IMR-90 (cell line): Measurements from ENCODE around the gene HAP1. TPM values are rescaled to one million over a fixed set of nuclear protein-coding genes. Genes with fewer than 3 reads are reported as not detected.

Experiments used
- ATAC-seq: fragments of 200-7000 bp; cut with Tn5 transposase; 2 replicates; pipeline ENCODE4 v1.9.1; 2020; ENCODE audit warnings: low read depth, mild to moderate bottlenecking, moderate library complexity
- BruUV-seq: library from RNA; stranded (reverse); fragments of 400-500 nt; replicated peaks from 2 replicates; lab custom pipeline; 2021; lab: Mats Ljungman, UMichigan
- CTCF ChIA-PET: fragments of 300-600 bp; formaldehyde crosslinking; extraction: SDS; loops from one replicate; lab custom pipeline; 2021; ENCODE audit warnings: antibody characterized with exemption; lab: Yijun Ruan, JAX
- POLR2A ChIA-PET: fragments of 300-600 bp; sonication (Branson Sonifier 250); formaldehyde crosslinking; loops from one replicate; lab custom pipeline; 2022; ENCODE audit warnings: antibody characterized with exemption; ENCODE audit not compliant: unreplicated experiment; lab: Charles Lee
- DNase-seq: peaks from one replicate; pipeline ENCODE4 v3.0.0; 2013
- H2AFZ ChIP-seq: replicated peaks from 2 replicates; pipeline ENCODE3; 2013; ENCODE audit warnings: low read length, mild to moderate bottlenecking; ENCODE audit not compliant: poor library complexity
- H2AK5ac ChIP-seq: 2 replicates; pipeline ENCODE4 v1.6.1; 2013; ENCODE audit warnings: low read depth, low read length, inconsistent platforms
- H2AK9ac ChIP-seq: replicated peaks from 2 replicates; pipeline ENCODE3; 2013; ENCODE audit warnings: mild to moderate bottlenecking, low read depth, low read length, moderate library complexity; ENCODE audit not compliant: poor library complexity
- H2BK120ac ChIP-seq: 2 replicates; pipeline ENCODE4 v1.6.1; 2013; ENCODE audit warnings: low read depth, low read length, inconsistent platforms
- H2BK15ac ChIP-seq: 3 replicates; pipeline ENCODE4 v1.6.1; 2013; ENCODE audit warnings: low read depth, low read length, inconsistent platforms
- H2BK20ac ChIP-seq: 2 replicates; pipeline ENCODE4 v1.6.1; 2013; ENCODE audit warnings: low read depth, mild to moderate bottlenecking, inconsistent platforms, low read length, moderate library complexity
- H2BK5ac ChIP-seq: 2 replicates; pipeline ENCODE4 v1.6.1; 2013; ENCODE audit warnings: mild to moderate bottlenecking, low read depth, low read length, inconsistent platforms; ENCODE audit not compliant: poor library complexity, severe bottlenecking
- H3K14ac ChIP-seq: replicated peaks from 2 replicates; pipeline ENCODE4 v1.6.1; 2013; ENCODE audit warnings: low read depth, low read length, inconsistent platforms
- H3K18ac ChIP-seq: 2 replicates; pipeline ENCODE4 v1.6.1; 2013; ENCODE audit warnings: low read depth, low read length, control low read depth
- H3K23ac ChIP-seq: 2 replicates; pipeline ENCODE4 v1.6.1; 2013; ENCODE audit warnings: low read depth, low read length, inconsistent platforms
- H3K27ac ChIP-seq: 2 replicates; pipeline ENCODE4 v1.5.1; 2013; ENCODE audit warnings: mild to moderate bottlenecking, control low read depth, low read length; ENCODE audit not compliant: insufficient read depth
- H3K27me3 ChIP-seq: 2 replicates; pipeline ENCODE4 v1.6.1; 2013; ENCODE audit warnings: low read length; ENCODE audit not compliant: control insufficient read depth, insufficient read depth
- H3K36me3 ChIP-seq: 2 replicates; pipeline ENCODE4 v1.6.1; 2013; ENCODE audit warnings: low read length, mixed read lengths; ENCODE audit not compliant: control insufficient read depth, insufficient read depth
- H3K4ac ChIP-seq: 2 replicates; pipeline ENCODE4 v1.6.1; 2013; ENCODE audit warnings: low read depth, low read length, inconsistent platforms
- H3K4me1 ChIP-seq: 2 replicates; pipeline ENCODE4 v1.6.1; 2013; ENCODE audit warnings: low read length, mixed read lengths; ENCODE audit not compliant: control insufficient read depth, insufficient read depth
- H3K4me2 ChIP-seq: 2 replicates; pipeline ENCODE4 v1.6.1; 2013; ENCODE audit warnings: low read depth, mild to moderate bottlenecking, control low read depth, low read length, moderate library complexity
- H3K4me3 ChIP-seq: 2 replicates; pipeline ENCODE4 v1.5.1; 2013; ENCODE audit warnings: low read depth, mild to moderate bottlenecking, control low read depth, low read length, moderate library complexity; ENCODE audit not compliant: insufficient read depth
- H3K56ac ChIP-seq: 2 replicates; pipeline ENCODE4 v1.6.1; 2013; ENCODE audit warnings: low read length, inconsistent platforms; ENCODE audit not compliant: insufficient read depth; ENCODE audit errors: extremely low read depth
- H3K79me1 ChIP-seq, 2 experiments: 2 replicates each; pipeline ENCODE4 v1.6.1; 2013; ENCODE audit warnings: low read length in 2 of 2, inconsistent platforms in 1 of 2, low read depth in 1 of 2
- H3K9ac ChIP-seq: 2 replicates; pipeline ENCODE4 v1.6.1; 2013; ENCODE audit warnings: low read depth, low read length, control low read depth
- H3K9me1 ChIP-seq: 2 replicates; pipeline ENCODE4 v1.6.1; 2013; ENCODE audit warnings: low read length, inconsistent platforms; ENCODE audit not compliant: insufficient read depth
- H3K9me3 ChIP-seq: 2 replicates; pipeline ENCODE4 v1.6.1; 2013; ENCODE audit warnings: low read length; ENCODE audit not compliant: control insufficient read depth, insufficient read depth
- H4K20me1 ChIP-seq: 2 replicates; pipeline ENCODE4 v1.6.1; 2013; ENCODE audit warnings: low read length, inconsistent platforms; ENCODE audit not compliant: insufficient read depth
- H4K5ac ChIP-seq: 2 replicates; pipeline ENCODE4 v1.6.1; 2013; ENCODE audit warnings: mild to moderate bottlenecking, low read depth, low read length, control low read depth
- H4K8ac ChIP-seq, 2 experiments: 2 replicates each; pipeline ENCODE4 v1.6.1; 2013; ENCODE audit warnings: low read depth in 2 of 2, low read length in 2 of 2, control low read depth in 1 of 2, inconsistent platforms in 1 of 2
- H4K91ac ChIP-seq: 2 replicates; pipeline ENCODE4 v1.6.1; 2013; ENCODE audit warnings: low read depth, low read length, inconsistent platforms; ENCODE audit not compliant: insufficient read depth
- MAFK ChIP-seq: IDR thresholded peaks from 2 replicates; pipeline ENCODE4 v1.6.1; 2012; ENCODE audit warnings: low read depth, low read length, improper control_type of control experiment
- MAZ ChIP-seq: IDR thresholded peaks from 2 replicates; pipeline ENCODE4 v1.6.1; 2012; ENCODE audit warnings: low read depth, mild to moderate bottlenecking, low read length, improper control_type of control experiment, moderate library complexity, borderline replicate concordance
- NFE2L2 ChIP-seq: fragments of 150-350 bp; IDR thresholded peaks from 2 replicates; pipeline ENCODE4 v1.6.1; 2016; ENCODE audit warnings: low read depth, mild to moderate bottlenecking, low read length
- RAD21 ChIP-seq: IDR thresholded peaks from 2 replicates; pipeline ENCODE4 v1.6.1; 2012; ENCODE audit warnings: low read length, improper control_type of control experiment
- RCOR1 ChIP-seq: IDR thresholded peaks from 2 replicates; pipeline ENCODE4 v1.6.1; 2012; ENCODE audit warnings: mild to moderate bottlenecking, low read length, improper control_type of control experiment; ENCODE audit not compliant: insufficient replicate concordance
- RFX5 ChIP-seq: IDR thresholded peaks from 2 replicates; pipeline ENCODE4 v1.8.0; 2012; ENCODE audit warnings: low read depth, mild to moderate bottlenecking, low read length, moderate library complexity
- SMC3 ChIP-seq: fragments of 150-350 bp; IDR thresholded peaks from 2 replicates; pipeline ENCODE4 v1.6.1; 2016; ENCODE audit warnings: low read depth, mild to moderate bottlenecking, antibody characterized with exemption, low read length, moderate library complexity
- WGBS, 2 experiments: methylation state at CpG; one replicate each; pipeline versions ENCODE4 v1.1.5 to v1.1.7; 2013; ENCODE audit warnings: missing lambda C conversion rate in 2 of 2; ENCODE audit not compliant: insufficient read length in 1 of 2; ENCODE audit errors: extremely low coverage in 2 of 2; 5-methylcytosine and 5-hydroxymethylcytosine counted together
- dilution Hi-C: fragments of 300-500 bp; cut with HindIII; formaldehyde crosslinking; loops from one replicate; pipeline ENCODE4 v1.14.3; 2018; ENCODE audit warnings: low sequenced_read_pairs; ENCODE audit not compliant: unreplicated experiment
- in situ Hi-C: fragments of 300-500 bp; cut with MboI; formaldehyde crosslinking; loops from 3 replicates; pipeline ENCODE4 v1.14.3; 2019; ENCODE audit warnings: low sequenced_read_pairs, inconsistent platforms, mixed read lengths
- intact Hi-C: fragments of 100-400 bp; cut with micrococcal nuclease; formaldehyde crosslinking; loops from 2 replicates; pipeline ENCODE4 v1.10.0; 2022
- polyA plus RNA-seq, 3 experiments: library from polyadenylated mRNA; depleted of rRNA; stranded (reverse); fragments of >200 nt; gene quantifications; 2 replicates each; pipeline ENCODE4 v1.2.3, GENCODE V29; 2012; ENCODE audit warnings: low replicate concordance in 1 of 3
- total RNA-seq: library from RNA; depleted of rRNA; stranded (reverse); fragments of >200 nt; gene quantifications from 2 replicates; pipeline ENCODE4 v1.2.3, GENCODE V29; 2012
- TF ChIP-seq, protein P1 (sequence below): fragments of 150-350 bp; IDR thresholded peaks from 2 replicates; pipeline ENCODE4 v1.6.1; 2016; ENCODE audit warnings: low read depth, mild to moderate bottlenecking, low read length, moderate library complexity, borderline replicate concordance
- TF ChIP-seq, protein P2 (sequence below): conservative IDR thresholded peaks from 2 replicates; pipeline ENCODE4 v1.5.1; 2012; ENCODE audit warnings: mild to moderate bottlenecking, low read depth, low read length, improper control_type of control experiment
- TF ChIP-seq, protein P3 (sequence below): fragments of 150-350 bp; IDR thresholded peaks from 2 replicates; pipeline ENCODE4 v1.6.1; 2017; ENCODE audit warnings: mild to moderate bottlenecking, antibody characterized with exemption, low read length, low read depth

HAP1 gene
- total and polyA plus RNA-seq, 2 of the 4 experiments (the other 2 are of a cell fraction), result under 0.01 to 0.09 TPM

DNA sequence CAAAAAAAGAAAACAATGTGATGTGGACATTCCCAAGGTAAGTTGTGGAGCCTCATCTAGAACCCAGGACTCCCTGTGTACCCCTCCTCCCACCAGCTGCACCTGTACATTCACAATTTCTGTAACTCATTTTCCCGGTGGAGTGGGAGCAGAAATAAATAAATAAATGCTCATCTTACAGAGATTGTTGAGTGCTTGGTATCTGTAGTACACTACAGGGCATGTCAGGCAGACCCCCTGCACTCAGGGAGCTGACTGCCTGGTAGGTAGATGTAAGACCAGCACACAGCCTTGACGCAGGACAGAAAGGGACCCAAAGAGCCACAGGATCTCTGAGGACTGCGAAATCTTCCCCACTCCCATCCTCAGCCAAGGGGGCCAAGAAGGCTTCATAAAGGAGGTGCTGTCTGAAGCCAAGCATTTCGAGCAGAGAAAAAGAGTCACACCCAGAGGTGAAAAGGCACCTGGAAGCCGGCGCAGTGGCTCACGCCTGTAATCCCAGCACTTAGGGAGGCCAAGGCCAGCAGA lies 39.2 kb downstream of the HAP1 start:
- H3K23ac ChIP-seq, result no peak overlapping the region
- BruUV-seq, result no TSS peak
- H2AK9ac ChIP-seq, result peak overlapping the region; percentile 38
- no peak overlapping the region for H2BK20ac ChIP-seq
- no peak overlapping the region for H4K5ac ChIP-seq
- TF ChIP-seq MAZ, result no peak
- no peak for TF ChIP-seq RFX5
- TF ChIP-seq, protein P1, sequence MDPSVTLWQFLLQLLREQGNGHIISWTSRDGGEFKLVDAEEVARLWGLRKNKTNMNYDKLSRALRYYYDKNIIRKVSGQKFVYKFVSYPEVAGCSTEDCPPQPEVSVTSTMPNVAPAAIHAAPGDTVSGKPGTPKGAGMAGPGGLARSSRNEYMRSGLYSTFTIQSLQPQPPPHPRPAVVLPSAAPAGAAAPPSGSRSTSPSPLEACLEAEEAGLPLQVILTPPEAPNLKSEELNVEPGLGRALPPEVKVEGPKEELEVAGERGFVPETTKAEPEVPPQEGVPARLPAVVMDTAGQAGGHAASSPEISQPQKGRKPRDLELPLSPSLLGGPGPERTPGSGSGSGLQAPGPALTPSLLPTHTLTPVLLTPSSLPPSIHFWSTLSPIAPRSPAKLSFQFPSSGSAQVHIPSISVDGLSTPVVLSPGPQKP, result no peak
- no peak for TF ChIP-seq RAD21
- TF ChIP-seq NFE2L2, result no peak
- TF ChIP-seq RCOR1, result no peak
- TF ChIP-seq, protein P2, sequence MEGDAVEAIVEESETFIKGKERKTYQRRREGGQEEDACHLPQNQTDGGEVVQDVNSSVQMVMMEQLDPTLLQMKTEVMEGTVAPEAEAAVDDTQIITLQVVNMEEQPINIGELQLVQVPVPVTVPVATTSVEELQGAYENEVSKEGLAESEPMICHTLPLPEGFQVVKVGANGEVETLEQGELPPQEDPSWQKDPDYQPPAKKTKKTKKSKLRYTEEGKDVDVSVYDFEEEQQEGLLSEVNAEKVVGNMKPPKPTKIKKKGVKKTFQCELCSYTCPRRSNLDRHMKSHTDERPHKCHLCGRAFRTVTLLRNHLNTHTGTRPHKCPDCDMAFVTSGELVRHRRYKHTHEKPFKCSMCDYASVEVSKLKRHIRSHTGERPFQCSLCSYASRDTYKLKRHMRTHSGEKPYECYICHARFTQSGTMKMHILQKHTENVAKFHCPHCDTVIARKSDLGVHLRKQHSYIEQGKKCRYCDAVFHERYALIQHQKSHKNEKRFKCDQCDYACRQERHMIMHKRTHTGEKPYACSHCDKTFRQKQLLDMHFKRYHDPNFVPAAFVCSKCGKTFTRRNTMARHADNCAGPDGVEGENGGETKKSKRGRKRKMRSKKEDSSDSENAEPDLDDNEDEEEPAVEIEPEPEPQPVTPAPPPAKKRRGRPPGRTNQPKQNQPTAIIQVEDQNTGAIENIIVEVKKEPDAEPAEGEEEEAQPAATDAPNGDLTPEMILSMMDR, result no peak
- TF ChIP-seq, protein P3, sequence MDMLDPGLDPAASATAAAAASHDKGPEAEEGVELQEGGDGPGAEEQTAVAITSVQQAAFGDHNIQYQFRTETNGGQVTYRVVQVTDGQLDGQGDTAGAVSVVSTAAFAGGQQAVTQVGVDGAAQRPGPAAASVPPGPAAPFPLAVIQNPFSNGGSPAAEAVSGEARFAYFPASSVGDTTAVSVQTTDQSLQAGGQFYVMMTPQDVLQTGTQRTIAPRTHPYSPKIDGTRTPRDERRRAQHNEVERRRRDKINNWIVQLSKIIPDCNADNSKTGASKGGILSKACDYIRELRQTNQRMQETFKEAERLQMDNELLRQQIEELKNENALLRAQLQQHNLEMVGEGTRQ, result no peak
- no peak for TF ChIP-seq MAFK
- TF ChIP-seq SMC3, result no peak
- H3K4me3 ChIP-seq, result no peak overlapping the region
- no peak overlapping the region for H4K8ac ChIP-seq
- H3K14ac ChIP-seq, result no peak overlapping the region
- H3K4me1 ChIP-seq, result peaks cover 7% of the 10 kb centered on the region; the same call in 1 of the 2 replicates
- no peak overlapping the region for H2BK5ac ChIP-seq
- no peak overlapping the region for H2BK120ac ChIP-seq
- peaks cover 17 to 37% of the 10 kb centered on the region in 2 experiments for H3K79me1 ChIP-seq
- H3K27ac ChIP-seq, result no peak overlapping the region
- no peak overlapping the region for H3K56ac ChIP-seq
- H4K91ac ChIP-seq, result no peak overlapping the region
- no peak overlapping the region for H2BK15ac ChIP-seq
- intact Hi-C loops, result no loop called here
- dilution Hi-C loops, result no loop called here
- H4K20me1 ChIP-seq, result peaks cover 60% of the 10 kb centered on the region
- POLR2A ChIA-PET, result no interaction called here
- H3K27me3 ChIP-seq, result no peaks in the 10 kb centered on the region
- H3K9ac ChIP-seq, result no peak overlapping the region
- no CpG with 5 or more reads among the region's 7 CpGs for WGBS, 2 experiments
- DNase-seq (peak; percentile 22), ATAC-seq (no peak)
- peaks cover 23% of the 10 kb centered on the region for H3K9me1 ChIP-seq
- H3K18ac ChIP-seq, result no peak overlapping the region
- H2AK5ac ChIP-seq, result peak overlapping the region; percentile 64; the same call in 1 of the 2 replicates
- no peaks in the 10 kb centered on the region for H3K9me3 ChIP-seq
- no peak overlapping the region for H3K4ac ChIP-seq
- H3K4me2 ChIP-seq, result no peak overlapping the region
- CTCF ChIA-PET, result interaction anchor here (1.1 to 1.3 kb wide), 2 partner anchors 10 to 16 kb away, joined by 4 to 5 read pairs; no protein-coding TSS in a partner anchor
- peak overlapping the region; percentile 29 for H2AFZ ChIP-seq
- peaks cover 38% of the 10 kb centered on the region for H3K36me3 ChIP-seq
- in situ Hi-C loops, result no loop called here
